Midbrain (tissue), 1 donor: Measurements from ENCODE around the gene SRD5A2.
"Not testable (repeated sequence)": the region's sequence is repeated elsewhere in the genome, so short reads cannot be mapped to it uniquely, and the experiment has no call there.

ENCODE experiments used
- DNase-seq: peaks from one replicate; lab custom pipeline; 2025; lab: John Stamatoyannopoulos, UW

The SRD5A2 gene

DNA sequence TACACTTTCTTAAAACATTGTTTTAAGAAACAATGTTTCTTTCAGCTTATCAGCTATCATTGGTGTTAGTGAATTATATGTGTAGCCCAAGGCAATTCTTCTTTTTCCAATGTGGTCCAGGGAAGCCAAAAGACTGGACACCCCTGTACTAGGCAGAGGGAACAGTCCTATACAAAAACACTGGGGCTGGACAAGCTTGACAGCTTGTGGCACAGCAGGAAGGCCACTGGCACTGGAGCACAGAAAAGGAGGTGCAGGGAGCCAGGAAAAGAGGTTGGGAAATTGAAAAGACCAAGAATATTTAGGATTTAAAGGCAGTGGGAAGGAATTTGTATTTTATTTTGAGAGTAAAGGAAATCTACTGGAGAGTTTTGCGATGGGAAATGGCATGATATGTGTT, 47.7 kb downstream of the SRD5A2 start:
- DNase-seq: no peak

DNA sequence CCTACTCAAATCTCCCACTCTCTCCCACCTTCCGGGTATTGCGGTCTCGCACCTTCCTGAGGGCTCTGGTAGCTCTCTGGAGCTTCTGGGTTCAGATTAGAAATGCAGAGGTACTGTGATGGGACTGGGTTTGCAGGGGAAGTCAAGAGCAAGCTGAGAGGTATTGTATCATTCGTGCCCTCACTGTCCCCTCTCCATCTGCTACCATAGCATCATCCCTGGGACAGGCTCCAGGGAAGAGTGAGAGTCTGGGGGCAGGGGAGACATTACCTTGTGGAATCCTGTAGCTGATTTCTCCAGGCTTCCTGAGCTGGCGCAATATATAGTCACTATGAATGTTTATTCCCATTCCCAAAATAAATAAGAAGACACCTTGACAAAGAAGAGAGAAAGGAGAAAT, 49.6 kb downstream of the SRD5A2 start:
- DNase-seq: no peak

DNA sequence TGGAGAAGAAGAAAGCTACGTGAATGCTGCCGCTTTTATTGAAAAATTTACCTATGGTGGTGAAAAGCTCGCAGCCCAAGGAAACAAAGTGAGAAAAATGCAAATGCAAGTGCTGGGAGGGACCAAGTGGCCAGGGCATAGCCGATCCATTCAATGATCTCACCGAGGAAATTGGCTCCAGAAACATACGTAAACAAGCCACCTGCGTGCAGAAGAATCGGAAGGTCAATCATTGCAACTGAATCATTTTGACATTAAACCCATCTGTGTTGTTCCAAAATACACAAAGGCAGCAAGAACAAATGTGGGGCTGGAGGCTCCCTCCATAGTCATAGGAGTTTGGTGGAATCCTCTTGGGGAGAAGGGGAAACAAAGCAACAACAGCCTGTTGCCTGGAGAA, 51.5 kb downstream of the SRD5A2 start:
- no peak for DNase-seq

DNA sequence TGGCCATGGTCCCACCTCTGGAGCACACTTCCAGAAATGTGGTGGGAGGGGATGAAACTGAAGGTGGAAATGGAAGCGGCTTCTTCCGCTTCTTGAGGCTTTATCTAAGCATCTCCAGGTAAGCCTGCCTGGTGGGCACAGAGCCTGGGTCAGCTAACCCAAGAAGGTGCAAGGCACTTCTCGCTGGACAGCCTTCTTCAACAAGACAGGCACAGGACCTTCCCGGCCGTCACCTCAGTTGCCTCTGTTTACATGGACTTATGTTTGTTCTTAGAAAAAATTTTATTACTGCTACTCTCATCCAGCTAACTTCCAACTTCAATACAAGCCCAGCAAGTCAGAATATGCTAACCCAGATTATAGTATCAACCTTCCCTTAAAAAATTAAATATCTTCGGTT, 51.9 kb downstream of the SRD5A2 start:
- no peak for DNase-seq

DNA sequence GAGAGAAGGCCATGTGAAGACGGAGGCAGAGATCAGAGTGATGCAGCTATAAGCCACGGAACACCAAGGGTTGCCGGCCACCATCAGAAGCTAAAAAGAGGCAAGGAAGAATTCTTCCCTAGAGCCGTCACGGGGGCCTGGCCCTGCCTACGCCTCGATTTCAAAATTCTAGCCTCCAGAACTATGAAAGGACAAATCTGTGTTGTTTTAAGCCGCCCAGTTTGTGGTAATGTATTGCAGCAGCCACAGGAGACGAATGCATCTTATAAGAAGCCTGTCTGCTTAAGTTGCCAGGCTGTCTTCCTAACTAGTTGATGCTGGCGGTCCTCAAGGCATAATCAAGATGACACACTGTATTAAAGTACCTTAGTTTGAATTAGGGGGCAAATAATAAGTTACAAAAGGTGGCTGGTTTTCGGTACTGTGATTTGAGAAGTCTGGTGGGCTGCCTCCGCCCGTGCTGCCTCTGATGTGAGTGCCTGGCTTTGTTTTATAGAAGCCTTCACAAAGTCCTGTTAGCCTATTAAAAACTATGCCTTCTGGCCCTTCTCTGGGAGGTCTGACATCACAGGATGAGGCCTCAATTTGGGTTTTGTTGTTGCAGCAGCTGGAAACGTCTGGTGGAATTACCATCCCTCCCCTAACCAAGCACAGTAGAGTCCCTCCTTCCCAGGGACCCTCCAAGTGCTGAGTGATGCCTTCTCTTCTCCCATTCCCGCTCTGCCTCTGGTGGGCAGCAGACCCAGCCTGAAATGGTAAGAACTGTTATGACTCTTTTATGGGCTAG, 53.6 kb downstream of the SRD5A2 start:
- DNase-seq: no peak

DNA sequence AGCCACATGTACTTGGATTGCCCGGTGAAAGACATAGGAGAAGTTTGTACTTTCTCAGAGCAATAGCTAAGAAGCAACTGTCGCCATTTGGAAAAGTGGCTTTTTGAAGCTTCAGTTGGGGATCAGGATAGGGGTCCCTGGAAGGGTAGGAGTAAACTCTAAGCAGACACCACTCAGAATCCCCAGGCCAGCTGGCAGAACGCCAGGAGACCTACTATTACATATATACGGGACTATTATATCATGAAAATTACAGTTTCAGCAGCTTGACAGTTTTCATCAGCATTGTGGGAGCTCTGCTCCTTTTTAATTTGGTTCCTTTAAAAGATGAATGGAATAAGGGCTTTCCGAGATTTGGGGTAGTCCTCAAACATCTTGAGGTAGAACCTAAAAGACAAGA, 54.9 kb downstream of the SRD5A2 start:
- DNase-seq: no peak

DNA sequence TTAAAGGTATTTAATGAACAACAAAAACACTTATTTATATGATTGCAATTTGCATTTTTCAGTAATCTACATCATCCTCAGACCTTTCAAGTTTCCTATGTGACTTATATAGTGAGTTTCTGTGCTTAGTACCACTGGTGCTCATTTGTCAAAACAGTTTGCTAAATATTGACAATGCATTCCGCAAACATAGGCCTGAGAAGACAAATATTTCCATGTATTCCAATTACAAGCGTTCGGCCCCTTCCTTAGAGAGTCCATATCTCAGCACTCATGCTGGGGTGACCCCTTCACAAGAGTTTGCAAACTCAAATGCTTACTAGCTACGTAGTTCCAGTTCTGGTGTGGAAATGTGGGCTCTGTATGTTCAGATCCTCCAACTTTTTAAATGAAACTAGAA, 56.1 kb downstream of the SRD5A2 start:
- DNase-seq: no peak

DNA sequence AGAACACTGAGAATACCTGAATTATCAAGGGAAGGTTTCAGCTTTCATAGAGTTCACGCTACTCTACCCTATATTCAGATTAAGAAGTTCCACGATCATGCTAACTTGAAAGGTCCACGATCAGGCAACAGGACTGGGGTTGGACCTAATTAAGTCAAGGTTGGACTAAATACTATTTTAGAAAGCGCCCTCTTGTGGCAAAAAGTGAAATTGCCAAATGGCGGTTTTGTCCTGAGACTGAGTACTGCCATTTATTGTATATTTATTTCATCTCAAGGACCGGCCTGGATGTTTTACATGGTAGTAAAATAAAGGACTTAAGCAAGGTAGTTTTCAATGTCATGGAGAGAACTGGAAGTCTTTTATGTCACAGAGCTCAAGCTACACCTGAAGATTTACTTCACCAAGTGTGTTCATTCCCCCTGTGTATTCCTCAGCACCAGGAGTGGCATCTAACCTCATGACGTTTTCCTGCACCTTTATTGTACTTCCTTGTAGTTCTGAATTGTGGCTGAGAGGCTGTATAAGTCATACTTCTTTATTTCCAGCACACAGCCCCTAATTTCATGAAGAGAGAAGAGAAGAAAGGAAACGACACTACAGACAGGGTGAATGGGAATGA, 56.8 kb downstream of the SRD5A2 start:
- peak; percentile 1 for DNase-seq

DNA sequence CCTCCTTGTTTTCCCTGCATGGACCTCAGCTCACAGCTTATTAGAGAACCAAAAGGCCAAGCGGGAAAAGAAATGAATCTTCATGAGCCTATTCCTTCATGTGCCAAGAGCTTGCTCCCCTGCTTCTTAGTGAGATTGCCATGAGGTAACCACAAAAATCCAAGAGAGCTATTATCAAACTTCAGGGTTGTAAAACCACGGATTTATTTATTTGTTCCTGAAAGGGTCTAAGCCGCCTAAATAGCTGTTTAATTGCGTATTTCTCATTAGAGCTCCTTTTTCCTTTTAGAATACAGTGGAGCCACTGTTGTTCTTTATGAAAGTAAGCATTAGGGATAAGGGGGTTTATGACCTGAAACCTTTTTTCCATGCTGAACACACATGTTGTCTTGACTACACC, 58.0 kb downstream of the SRD5A2 start:
- no peak for DNase-seq

DNA sequence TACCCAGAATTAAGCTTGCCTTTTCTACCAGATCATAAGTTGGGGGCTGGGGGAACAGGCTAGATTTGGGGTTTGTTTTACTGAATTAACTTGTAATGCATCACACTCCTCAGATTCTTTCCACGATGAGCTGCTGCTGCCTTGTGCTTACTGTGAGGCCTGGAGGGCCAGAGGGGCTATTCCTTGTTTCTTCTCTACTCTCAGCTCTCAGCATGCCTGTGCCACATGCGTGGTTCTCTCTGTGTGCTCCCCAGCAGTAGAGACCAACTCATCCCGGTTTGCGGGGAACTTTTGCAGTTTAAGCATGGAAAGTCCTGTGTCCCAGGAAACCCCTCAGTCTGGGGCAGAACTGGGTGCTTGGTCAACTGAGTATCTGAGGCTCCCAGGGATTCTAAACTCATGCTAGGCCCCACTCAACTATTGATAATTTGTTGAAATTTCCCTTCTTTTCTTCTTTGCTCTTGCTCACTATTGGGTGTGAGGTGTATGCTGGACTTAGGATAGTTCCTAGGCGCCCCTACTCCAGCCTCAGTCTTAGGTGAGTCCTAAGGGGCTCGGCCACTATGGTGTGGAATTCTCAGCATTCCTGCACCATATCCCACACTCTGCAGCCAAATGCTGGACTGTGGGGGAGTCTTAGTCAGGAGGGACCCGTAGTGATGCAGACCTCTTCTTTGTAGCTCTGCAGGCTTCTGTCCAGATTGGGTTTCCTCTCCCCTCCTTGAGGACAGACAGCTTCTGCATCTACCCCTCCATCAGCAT, 63.1 kb downstream of the SRD5A2 start:
- DNase-seq: no peak

DNA sequence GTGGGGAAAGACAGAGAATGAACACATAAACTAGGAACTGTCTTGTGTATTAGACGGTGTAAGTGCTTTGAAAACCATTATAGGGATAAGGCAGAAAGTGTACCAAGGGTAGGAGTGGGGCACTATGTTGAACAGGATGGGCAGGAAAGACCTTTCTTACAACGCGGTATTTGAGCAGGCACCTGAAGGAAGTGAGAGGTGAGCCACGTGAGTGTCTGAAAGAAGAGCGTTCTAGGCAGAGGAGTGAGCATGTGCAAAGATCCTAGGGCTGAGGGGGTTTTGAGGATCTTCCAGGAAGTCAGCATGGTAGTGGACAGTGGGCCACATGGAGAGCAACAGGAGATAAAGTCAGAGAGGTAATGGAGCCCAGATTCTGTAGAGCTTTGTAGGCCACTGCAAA, 65.2 kb downstream of the SRD5A2 start:
- no peak for DNase-seq

DNA sequence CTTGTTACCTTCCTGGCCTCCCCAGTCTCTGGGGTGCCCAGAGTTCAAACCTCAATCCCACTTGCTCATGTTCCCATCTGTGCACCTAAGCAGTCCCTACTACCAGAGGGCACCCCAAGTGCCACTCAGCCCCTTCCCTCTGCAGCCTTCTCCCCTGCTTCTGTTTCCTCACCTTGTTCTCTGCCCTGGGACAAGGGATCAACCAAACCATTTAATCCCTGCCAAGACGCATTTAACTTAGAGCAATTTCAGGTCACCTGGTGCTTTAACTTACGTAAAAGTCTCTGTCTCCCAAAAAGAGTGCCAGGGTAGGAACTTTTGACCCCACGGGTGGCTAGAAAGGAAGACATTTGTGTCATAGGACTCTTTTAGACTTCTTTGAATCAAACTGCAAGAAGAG, 67.2 kb downstream of the SRD5A2 start:
- no peak for DNase-seq

DNA sequence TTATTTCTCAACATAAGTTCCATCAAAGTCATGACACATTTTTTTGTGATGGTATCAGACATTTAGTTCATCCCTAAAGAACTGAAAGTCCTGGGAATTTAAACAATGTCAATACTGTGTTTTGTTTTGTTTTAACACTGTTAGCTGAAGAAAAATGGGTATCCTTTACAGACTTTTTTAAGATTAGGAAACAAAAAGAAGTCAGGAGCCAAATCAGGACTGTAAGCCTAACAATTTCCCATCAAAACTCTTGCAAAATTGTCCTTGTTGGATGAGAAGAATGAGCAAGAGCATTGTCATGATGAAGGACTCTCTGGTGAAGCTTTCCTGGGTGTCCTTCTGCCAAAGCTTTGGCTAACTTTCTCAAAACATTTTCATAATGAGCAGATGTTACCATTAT, 69.4 kb downstream of the SRD5A2 start:
- no peak for DNase-seq

DNA sequence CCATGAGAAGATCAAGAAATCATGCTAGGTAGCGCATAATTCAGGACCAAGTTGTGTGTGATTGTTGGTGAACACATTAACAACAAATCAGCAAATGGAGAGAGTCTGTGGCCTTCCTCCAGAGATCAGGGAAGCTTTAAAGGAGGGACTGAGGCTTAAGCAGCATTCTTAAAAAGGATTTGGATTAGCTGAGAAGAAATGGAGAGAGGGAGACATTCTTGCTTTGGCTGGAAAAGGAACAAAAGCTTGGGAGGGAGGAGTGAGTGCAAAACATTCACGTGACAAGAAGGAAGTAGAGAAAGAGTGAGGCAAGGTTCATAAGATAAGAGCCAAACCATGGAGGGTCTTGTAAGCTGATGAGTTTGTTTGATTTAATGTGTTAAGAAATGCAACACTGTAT, 75.6 kb downstream of the SRD5A2 start:
- DNase-seq: no peak

DNA sequence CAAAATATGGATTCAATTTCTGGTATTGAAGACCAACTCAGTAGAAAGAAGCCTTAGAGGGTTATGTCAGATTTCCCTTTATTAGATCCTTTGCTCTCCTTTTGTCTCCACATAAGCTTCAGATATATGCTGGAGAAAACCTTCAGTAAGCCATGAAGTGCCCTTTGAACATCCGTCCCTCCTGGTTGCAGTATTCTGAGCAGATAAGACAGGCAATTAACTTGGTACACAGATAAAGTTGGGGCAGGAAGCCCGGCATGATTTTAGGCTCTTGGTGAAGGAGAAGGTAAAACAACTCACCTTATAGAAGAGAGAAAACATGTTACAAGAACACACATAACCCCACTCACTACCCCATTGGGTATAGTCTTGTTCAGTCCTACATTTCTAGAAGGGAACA, 76.4 kb downstream of the SRD5A2 start:
- no peak for DNase-seq

DNA sequence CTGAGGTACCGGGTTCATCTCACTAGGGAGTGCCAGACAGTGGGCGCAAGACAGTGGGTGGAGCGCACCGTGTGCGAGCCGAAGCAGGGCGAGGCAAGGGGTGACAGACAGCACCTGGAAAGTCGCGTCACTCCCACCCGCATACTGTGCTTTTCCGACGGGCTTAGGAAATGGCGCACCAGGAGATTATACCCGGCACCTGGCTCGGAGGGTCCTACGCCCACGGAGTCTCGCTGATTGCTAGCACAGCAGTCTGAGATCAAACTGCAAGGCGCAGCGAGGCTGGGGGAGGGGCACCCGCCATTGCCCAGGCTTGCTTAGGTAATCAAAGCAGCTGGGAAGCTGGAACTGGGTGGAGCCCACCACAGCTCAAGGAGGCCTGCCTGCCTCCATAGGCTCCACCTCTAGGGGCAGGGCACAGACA, 84.3 kb downstream of the SRD5A2 start:
- not testable (repeated sequence) for DNase-seq

DNA sequence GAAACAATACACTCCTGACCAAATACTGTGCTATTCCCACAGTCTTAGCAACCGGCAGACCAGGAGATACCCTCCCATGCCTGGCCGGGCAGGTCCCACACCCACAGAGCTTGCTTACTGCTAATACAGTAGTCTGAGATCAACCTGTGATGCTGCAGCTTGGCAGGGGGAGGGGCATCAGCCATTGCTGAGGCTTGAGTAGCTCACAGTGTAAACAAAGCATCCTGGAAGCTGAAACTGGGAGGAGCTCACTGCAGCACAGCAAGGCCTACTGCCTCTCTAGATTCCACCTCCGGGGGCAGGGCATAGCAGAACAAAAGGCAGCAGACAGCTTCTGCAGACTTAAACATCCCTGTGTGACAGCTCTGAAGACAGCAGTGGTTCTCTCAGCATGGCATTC, 91.4 kb downstream of the SRD5A2 start:
- DNase-seq: not testable (repeated sequence)

DNA sequence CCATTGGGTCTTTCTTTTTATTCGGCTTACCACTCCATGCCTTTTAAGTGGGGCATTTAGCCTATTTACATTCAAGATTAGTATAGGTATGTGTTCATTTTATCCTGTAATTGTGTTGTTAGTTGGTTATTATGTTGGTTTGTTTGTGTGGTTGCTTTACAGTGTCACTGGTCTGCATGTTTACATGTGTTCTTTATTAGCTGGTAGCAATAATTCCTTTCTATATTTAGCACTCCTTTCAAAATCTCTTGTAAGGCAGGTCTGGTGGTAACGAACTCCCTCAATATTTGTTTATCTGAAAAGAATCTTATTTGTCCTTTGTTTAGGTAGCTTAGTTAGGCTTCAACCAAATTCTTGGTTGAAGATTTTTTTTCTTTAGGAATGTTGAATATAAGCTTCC, 97.5 kb downstream of the SRD5A2 start:
- no peak for DNase-seq

DNA sequence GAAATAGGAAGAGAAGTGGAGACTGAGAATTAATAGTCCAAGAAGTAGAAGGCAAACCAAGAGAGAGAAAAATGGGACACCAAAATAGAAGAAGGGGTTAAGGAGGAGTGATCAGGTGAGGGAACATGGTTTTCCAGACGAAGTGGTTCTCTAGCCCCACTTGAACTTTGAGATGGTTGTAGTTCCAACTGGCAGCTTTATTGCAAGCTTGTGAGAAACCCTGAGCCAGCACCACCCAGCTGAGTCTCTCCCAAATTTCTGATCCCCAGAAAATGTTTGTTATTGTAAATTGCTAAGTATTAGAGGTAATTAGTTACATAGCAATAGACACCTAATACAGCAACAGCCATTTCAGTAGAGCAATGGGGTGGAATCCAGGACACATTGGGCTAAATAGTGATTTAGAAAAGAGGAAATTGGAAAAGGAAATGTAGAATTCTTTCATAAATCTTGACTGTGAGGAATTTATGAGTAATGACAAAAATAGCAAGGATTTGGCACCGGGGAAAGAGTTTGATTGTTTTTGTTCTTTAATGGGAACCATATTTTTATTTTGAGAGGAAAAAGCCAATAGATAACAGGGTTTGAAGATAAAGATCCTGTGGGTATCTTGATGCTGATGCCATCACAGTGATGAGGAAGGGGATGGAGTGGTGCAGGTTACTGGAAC, 104.1 kb downstream of the SRD5A2 start:
- DNase-seq: no peak

DNA sequence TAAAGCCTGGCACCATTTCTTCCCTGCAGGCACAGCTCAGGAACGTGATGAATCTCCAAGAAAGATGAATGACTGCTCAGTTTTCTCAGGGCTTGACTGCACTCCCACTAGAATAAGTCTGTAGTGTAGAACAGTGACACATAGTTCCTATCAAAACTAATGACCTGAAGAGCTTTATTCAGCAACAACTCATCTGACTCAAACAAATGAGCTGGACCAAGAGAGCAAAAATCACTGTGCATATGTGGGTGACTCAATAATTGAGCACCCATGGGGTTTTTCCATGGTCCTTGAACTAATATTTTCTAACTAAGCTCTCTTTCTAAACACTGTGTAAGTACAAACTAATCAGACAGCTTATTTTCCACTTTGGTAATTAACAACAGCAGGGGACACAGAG, 105.0 kb downstream of the SRD5A2 start:
- no peak for DNase-seq

DNA sequence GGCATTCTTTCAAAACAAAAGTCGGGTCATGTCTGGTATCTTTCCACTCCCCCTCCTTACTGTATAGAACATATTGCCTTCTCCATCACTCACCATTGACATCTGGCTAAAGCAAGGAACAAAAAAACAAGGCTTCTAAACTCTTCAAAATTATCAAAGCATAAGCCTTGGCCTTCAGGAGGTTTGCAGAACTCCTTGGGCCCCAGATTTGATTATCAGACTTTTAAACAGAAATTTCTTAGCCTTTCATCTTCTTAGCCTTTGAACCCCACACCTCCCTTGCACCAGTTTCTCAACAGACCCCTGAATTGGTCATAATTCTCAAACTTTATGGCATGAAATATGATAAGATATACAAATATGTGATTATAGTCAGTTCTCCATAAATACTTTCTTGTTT, 106.4 kb downstream of the SRD5A2 start:
- DNase-seq: no peak
